Uterus (tissue), 2 donors: Measurements from ENCODE around the gene RFPL3.

Source experiments
- CTCF ChIP-seq, 4 experiments: fragments of 200-600 bp in 2 of 4; fragments of 450-650 bp in 2 of 4; sonication (generic) in 2 of 4; IDR thresholded peaks; one replicate each; pipeline ENCODE4 v1.5.1; 2016 to 2019; ENCODE audit warnings: antibody characterized with exemption in 4 of 4, mild to moderate bottlenecking in 2 of 4, moderate library complexity in 1 of 4
- POLR2A ChIP-seq, 2 donors: fragments of 450-650 bp; IDR thresholded peaks; one replicate each; pipeline ENCODE4 v1.6.1; 2016; ENCODE audit warnings: antibody characterized with exemption in 2 of 2, mild to moderate bottlenecking in 1 of 2, moderate library complexity in 1 of 2

- no peak for TF ChIP-seq CTCF (IDR thresholded peaks at IDR 0.05)
- TF ChIP-seq POLR2A (IDR thresholded peaks at IDR 0.05) = no peak
Observed at GRCh38 chr22:32396255-32396654, 38.6 kb downstream of the RFPL3 start.
